GM19463 (cell line): ENCODE measurements around the gene RPS6KA1.
A peak's percentile ranks its signal among the peaks of the same experiment; 100 is the strongest.
"Not testable (repeated sequence)": the region's sequence is repeated elsewhere in the genome, so short reads cannot be mapped to it uniquely, and the experiment has no call there.

Source experiments
- ATAC-seq: cut with Tn5 transposase; IDR thresholded peaks from one replicate; pipeline ENCODE4 v1.9.1; 2021; ENCODE audit warnings: mild to moderate bottlenecking, moderate library complexity; ENCODE audit not compliant: unreplicated experiment

RPS6KA1 gene

DNA sequence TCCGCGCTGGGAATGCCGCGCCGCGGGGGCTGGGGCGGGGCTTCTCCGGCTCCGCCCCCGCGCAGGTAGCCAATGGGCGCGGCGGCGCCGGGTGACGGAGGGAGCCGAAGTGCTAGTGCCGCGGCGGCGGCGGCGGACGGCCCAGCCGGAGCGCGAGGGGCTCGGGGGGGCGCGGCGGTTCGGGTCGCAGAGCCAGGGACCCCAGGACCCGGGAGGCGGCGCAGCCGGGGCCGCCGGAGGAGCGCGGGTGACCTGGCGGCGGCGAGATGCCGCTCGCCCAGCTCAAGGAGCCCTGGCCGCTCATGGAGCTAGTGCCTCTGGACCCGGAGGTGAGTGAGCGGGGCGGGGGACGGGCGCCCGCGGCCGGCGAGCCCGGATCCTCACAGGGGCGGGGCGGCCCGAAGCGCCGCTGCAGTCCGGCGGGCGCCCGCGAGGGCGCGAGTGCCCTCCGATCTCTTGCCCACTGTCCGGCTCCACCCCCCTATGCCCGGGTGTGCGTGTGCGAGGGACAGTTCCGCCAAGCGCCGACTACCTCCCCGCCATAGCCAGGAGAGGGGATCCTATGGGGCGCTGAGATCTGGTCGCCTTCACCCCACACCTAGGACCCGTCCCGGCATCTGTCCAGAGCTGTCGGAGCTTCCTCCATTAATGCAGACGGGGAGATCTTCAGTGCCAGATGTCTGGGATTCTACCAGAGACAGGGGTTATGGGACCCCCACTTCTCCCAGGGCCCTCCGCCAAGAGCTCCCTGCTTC, at the start of gene RPS6KA1:
Gene RPS6KA1 (plus strand): TSS at position 107 of the 755 bp plus-strand sequence. CDS start 160 bp downstream, at position 267.
- ATAC-seq = peak; percentile 82

DNA sequence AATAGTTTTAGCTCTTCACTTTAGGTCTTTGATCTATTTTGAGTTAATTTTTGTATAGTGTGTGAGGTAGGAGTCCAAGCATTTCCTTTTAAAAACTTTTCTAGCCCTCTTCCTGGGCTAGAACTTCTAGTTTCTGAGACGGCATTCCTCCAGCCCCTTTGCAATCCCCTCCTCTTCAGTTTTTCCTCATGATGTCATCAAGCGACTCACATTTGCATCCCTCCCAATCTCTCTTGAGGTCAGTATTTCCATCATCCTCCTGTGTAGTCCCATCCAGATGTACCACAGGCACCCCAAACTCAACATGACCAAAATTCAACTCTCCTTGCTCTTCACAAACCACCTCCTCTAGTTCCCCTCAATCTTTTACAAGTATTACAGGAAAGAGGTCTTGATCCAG, 46.6 kb upstream of the RPS6KA1 start:
- ATAC-seq = no peak

DNA sequence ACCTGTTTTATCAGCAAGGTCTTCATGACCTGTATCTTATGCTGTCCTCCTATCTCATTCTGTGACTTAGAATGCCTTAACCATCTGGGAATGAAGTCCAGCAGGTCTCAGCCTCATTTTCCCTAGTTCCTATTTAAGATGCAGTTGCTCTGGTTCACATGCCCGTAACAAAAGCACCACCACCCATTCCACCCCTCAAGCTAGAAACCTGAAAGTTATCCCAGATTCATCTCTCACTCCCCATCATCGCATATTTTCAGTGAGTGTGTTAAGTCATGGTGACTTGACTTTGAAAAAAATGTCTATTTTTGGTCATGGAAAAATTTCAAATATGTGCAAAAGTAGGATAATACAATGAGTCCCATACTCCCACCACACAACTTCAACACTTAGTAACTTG, 45.6 kb upstream of the RPS6KA1 start:
- ATAC-seq = no peak

DNA sequence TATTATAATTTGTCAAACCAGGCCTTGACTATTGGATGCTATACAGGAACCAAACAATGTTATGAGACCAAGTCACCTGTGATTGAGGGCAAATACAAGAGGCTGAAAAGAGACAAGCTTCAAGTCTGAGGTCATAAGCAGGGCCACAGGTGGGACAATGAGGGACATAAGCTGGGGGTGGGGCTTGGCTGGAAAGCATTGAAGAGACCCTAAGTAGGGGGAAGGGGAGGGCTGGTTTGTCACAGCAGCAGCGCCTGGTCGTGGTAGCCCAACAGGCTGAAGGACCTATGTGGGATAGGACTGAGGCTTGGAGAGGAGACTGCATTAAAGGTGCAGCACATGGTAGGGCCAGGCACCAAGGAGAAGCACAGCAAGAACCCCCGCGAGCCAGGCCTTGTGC, 39.4 kb upstream of the RPS6KA1 start:
- no peak for ATAC-seq

DNA sequence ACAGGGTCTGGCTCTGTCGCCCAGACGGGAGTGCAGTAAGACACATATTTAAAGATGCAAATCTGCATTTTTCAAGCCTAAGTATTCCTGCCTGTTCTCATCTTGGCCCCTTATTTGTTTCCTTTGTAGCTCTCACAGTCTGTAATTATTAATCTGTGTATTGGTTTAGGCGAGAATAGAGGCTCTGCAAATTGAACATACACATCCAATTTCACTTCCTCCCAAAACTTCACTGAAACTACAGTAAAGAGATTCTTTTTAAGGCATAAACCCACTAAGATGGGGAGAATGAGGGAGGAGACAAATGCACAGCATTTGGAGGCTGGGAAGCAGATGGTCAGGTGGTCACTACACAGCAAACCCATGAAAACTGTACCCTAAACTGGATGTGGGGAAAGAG, 36.3 kb upstream of the RPS6KA1 start:
- ATAC-seq = no peak

DNA sequence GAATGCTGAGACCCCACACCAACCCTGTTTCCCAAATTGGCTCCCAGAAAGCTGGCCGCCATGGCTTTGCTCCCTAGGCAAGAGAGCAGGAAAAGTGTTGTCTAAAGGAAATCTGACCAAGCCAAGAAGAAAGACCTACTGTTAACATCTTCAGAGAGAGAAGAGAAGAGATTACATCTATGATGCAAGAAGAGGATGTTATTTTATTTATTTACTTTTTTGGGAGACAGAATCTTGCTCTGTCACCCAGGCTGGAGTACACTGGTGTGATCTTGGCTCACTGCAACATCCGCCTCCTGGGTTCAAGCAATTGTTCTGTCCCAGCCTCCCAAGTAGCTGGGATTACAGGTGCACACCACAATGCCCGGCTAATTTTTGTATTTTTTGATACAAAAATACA, 35.6 kb upstream of the RPS6KA1 start:
- ATAC-seq = no peak

DNA sequence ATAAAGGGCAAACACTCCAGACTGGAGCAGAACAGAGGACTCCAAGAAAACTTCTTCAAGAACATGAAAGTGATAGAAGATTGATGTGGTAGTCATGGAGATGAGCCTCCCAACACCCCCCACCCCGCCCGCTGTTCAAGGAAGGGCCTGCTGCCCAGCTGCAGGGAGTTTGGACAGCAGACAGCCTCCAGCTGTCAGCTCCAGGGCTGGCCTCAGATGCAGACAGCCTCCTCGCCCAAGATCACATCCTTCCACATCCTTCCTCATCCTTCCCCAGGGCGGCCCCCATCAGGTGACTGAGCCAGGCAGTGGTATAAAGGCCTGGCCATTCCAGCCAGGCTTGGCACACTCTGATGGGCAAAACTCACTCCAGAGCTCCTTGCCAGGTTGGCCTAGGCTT, 32.7 kb upstream of the RPS6KA1 start:
- no peak for ATAC-seq

DNA sequence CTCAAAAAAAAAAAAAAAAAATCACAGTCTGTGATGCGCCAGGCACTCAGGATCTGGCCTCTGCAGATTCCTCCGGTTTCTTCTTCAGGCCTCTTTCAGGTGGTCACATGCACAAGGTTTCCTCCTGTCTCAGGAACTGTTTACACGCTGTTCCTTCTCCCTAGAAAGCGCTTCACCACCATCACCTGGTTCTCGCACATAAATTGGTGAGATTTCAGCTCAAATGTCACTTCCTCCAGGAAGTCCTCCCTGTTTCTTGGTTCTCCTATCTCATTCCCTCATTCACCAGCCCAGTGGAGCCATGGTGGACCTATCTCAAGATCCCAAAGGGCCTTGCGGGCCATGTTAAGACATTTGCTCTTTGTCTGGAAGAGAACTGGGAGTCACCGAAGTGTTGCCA, 30.7 kb upstream of the RPS6KA1 start:
- ATAC-seq = no peak

DNA sequence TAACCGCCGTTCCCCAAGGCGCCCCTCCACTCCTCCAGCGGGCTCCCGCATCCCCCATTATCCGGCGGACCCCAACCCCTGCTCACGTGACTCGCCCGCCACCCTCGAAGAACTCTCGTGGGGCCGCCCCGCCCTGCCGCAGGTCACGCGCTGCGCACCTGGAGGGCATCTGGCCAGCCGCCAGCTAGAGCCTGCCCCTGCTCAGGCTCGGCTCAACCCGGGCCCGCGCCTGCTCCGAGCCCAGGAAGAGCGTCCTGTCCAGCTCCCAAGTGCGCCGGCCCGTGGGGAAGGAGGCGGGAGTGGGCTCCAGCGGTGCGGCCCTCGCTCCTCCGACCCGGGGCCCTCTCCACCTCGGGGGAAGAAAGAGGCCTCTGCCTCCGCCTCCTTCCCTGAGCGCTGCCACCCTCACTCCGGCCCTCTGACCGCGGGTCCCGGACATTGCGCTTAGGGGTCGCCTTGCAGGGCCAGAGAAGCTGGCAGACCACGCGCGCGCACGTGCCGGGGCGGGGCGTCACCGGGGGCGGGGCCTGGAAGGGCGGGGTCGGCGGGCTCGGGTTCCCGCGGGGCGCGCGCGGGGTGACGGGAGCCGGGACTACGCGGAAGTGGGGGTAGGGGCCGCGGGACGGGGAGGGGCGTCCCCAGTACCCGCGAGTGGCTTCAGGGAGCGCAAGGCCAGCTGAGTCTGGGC, 28.9 kb upstream of the RPS6KA1 start:
- ATAC-seq = peak; percentile 52

DNA sequence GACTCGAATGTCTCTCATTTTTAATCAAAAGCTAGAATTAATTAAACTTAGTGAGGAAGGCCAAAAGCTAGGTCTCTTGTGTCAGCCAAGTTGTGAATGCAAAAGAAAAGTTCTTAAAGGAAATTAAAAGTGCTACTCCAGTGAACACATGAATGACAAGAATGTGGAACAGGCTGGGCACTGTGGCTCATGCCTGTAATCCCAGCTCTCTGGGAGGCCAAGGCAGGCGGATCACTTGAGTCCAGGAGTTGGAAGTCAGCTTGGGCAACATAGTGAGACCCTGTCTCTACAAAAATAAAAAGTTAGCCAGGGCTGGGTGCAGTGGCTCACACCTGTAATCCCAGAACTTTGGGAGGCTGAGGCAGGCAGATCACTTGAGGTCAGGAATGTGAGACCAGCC, 18.9 kb upstream of the RPS6KA1 start:
- not testable (repeated sequence) for ATAC-seq

DNA sequence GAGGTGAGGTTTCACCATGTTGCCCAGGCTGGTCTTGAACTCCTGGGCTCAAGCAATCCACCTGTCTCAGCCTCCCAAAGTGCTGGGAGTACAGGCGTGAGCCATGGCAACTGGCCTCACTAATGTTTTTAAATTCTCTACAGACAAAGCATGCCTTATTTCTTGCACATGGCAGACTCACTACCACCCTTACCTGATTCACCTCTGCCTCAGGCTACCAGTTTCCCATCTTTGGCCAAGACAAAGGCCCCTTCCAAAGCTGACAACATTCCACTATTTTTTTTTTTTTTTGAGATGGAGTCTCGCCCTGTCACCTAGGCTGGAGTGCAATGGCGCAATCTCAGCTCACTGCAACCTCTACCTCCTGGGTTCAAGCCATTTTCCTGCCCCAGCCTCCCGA, 13.7 kb upstream of the RPS6KA1 start:
- not testable (repeated sequence) for ATAC-seq

DNA sequence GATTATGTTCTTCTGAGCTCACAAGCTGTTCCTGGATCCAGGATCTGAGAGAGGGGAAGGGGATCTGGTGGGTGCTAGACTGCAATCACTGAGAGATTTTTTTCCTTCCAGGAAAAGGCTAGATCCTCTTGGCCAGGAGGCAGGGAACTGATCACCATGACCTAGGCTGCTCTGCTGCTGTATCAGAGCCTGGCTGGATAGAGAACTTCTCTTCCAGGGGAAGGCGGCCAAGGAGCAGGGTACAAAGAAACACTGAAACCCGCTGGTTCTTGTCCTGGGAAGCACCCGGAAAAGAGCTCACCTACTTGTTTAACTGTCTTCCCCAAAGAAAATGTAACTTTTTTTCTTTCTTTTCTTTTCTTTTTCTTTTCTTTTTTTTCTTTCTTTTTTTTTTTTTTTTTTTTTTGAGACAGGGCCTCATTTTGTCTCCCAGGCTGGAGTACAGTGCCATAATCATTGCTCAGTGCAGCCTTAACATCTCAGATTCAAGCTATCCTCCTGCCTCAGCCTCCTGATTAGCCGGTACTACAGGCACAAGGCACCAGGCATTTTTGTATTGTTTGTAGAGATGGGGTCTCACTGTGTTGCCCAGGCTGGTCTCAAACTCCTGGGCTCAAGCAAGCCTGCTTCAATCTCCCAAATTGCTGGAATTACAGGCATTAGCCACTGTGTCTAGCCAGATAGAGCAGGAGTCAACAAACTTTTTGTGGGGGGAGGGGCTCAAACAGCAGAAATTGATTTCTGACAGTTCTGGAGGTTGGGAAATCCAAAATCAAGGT, 12.4 kb upstream of the RPS6KA1 start:
- no peak for ATAC-seq

DNA sequence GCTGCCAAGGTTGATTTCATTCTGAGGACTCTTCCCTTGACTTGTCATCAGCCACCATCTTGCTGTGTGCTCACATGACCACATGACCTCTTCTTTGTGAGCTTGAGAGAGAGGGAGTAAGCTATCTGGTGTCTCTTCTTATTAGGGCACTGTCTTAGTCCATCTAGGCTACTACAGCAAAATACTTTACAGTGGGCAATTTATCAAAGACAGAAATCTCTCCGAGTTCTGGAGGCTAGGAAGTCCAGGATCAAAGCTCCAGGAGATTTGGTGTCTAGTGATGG, 11.9 kb upstream of the RPS6KA1 start:
- no peak for ATAC-seq

DNA sequence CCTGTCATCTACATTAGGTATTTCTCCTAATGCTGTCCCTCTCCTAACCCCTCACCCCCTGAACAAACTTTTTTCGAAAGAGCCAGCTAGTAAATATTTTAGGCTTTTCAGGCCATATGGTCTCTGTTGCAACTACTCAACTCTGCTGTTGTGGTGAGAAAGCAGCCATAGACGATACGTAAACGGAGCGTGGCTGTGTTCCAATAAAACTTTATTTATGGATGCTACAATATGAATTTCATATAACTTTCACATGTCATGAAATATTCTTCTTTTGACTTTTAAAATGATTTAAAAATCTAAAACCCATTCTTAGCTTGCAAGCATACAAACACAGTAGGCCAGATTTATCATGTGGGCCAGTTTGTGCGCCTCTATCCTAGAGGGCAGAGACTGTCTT, 11.2 kb upstream of the RPS6KA1 start:
- no peak for ATAC-seq

DNA sequence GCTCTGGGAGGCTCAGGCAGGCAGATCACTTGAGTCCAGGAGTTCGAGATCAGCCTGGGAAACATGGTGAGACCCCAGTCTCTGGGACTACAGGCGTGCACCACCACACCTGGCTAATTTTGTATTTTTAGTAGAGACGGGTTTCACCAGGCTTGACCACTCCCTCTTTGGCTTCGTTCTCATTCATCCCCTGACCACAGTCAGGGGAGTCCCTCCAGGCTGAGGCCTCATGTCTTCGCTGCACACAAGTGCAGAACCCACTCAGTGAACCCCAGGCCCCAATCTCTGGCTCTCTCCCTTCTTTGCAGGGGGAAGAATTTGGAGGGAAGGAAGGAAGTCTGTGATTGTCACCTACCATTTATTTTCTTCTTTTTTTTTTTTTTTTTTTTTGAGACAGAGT, 9.2 kb upstream of the RPS6KA1 start:
- no peak for ATAC-seq

DNA sequence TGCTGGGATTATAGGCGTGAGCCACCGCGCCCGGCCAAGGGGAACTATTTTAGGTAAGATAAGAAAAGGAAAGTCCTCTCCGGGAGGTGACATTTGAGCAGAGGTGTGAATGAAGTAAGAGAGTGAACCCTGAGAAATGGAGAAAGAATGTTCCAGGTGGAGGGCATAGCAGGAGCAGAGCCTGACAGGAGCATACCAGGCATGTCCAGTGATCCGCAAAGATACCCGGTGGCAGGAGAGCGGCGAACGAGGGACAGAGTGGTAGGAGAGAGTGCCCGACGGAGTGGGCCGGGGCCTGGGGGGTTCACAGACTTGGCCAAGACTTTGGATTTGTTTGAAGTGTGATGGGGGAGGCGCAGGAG, 7.9 kb upstream of the RPS6KA1 start:
- no peak for ATAC-seq

DNA sequence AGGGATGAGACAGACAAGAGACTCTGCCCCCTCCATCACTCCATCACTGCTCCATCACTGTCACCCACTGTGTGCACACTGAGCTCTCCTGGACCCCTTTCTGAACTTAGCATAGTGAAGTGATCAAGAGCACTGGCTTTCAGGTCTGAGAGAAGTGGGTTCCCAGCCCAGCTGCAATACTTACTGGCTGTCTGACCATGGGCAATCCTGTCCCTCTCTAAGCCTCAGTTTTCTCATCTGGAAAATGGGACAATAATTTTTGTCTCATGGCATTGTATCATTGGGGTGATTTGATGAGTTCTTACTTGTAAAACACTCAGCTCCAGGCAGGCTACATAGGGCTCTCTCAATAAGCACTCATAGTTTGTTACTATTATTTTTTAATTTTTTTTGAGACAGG, 7.5 kb upstream of the RPS6KA1 start:
- ATAC-seq = no peak

DNA sequence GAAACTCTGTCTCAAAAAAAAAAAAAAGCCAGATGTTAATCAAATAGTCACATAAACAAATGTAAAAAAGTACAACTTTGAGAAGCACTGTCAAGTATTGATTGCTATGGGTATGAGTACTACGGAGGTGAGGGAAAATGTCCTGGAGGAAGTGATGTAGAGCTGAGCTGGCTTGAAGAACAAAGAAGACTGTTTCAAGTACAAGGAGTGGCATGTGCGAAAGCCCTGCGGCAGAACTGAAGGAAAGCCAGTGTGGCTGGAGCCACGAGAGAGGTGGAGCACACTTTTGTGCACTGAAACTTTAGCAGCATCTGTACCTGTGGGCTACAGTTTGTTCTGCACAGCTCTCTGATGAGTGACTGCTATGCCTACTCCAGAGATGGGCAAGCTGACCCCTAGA, 5.4 kb upstream of the RPS6KA1 start:
- no peak for ATAC-seq

DNA sequence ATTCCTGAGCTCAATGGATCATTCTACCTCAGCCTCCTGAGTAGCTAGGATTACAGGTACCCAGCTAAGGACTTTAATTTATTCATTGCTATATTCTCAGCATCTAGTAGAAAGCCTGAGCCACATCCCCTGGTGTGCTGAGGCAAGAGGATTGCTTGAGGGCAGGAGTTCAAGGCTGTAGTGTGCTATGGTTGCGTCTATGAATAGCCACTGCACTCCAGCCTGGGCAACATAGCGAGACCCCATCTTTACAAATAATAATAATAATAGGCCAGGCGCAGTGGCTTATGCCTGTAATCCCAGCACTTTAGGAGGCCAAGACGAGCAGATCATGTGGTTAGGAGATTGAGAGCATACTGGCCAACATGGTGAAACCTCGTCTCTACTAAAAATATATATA, 3.3 kb upstream of the RPS6KA1 start:
- ATAC-seq = no peak

DNA sequence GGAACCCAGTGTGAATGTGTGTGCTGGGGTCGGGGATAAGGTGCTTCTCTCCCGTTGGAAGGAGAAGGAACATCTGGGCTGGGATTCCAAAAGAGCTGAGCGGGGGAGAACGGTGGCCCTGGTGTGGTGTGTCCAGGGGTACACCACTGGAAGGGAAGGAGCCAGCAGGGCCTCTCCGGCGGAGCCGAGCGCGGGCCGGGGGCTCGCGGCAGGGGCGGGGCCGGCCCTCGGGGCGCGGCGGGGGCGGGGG, 231 bp upstream of the RPS6KA1 start:
- no peak for ATAC-seq

DNA sequence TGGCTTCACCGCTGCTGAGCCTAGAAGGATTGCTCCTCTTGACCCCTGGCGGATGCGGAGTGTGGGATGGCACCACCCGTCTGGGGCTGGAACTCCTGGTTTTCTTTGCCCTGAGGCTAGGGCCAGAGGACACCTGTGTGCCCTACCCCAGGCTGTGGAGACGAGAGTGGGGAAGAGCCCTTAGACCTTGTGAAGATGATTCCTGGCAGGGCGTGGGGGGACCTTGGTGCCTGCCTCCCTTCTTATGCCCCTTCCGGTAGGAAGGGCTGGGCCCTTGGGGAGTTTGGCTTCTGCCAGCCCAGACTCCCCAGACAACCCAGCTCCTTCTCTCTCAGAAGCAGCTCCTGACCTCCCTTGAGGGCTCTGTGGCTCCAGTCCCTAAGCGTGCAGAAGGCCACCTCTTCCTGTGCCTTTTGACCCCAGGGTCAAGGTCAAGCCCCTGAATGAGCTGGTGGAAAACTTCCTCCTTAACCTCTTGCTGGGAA, 891 bp downstream of the RPS6KA1 start:
- ATAC-seq = no peak

DNA sequence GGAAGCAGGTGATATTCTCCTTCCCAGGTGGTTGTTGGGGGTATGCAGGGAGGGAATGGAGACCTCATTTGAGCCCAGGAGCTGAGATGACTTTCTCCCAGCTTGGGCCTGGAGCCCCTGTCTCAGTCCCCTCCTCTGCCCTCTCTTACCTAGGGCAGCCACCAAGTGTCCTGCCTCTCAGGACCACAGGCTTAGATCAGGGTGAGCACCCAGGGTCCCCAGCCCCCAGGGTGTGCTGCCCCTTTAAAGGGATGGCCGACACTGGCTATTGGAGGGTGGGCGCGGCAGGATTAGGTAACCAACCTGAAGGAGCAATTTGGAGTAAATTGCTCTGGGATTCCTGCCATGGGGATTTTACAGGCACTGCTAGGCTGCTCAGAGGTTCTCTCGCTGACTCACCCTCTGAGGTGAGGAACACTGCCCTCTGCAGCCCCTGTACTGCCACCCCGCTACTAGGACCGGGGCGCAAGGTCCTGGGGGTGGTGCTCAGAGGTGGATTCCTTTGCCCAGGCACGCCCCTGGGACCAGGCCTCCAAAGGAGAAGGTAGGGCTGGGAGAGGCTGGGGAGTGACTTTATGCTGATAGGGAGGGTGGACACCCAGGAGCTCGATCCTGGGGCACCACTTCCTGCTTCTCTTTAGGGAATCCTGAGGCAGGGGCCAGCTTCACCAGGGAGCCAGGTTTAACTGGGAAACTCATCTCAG, 1.5 kb downstream of the RPS6KA1 start:
- no peak for ATAC-seq
